ENCODE data around the gene KCNQ1.

Gene KCNQ1

GRCh38 chr11:2813141-2813908 is 368.5 kb downstream of the KCNQ1 start:
- DNase-seq, result no peak

DNA sequence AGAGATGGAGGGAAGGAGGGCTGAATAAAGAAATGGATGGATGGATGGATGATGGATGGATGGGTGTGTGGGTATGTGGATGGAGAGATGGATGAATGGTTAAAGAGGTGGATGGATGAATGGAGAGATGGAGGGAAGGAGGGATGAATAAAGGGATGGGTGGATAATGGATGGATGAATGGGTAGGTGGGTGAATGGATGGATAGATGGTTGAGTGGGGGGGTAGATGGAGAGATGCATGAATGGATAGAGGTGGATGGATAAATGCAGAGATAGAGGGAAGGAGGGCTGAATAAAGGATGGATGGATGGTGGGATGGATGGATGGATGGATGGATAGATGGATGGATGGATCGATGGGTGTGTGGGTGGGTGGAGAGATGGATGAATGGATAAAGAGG is 369.2 kb downstream of the KCNQ1 start:
- no peak for DNase-seq

DNA sequence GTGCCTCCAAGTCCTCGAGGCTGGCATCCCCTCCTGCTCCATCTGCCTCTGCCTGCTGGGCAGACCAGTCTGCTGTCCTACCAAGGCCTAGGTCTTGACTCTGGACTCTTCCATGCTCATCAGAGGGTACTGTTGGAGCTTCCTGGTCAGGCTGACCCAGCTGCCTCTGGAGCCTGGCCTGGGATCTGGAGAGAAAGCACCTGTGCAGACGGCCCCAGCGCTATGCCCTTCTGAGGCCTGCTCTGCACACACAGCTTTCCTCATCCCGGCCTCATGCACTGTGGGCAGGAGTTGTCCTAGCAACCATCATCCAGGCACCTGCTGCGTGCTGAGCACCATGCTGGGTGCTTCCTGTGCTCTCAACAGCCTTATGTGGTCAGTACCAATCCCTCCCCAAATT is 369.9 kb downstream of the KCNQ1 start:
- DNase-seq, result no peak

DNA sequence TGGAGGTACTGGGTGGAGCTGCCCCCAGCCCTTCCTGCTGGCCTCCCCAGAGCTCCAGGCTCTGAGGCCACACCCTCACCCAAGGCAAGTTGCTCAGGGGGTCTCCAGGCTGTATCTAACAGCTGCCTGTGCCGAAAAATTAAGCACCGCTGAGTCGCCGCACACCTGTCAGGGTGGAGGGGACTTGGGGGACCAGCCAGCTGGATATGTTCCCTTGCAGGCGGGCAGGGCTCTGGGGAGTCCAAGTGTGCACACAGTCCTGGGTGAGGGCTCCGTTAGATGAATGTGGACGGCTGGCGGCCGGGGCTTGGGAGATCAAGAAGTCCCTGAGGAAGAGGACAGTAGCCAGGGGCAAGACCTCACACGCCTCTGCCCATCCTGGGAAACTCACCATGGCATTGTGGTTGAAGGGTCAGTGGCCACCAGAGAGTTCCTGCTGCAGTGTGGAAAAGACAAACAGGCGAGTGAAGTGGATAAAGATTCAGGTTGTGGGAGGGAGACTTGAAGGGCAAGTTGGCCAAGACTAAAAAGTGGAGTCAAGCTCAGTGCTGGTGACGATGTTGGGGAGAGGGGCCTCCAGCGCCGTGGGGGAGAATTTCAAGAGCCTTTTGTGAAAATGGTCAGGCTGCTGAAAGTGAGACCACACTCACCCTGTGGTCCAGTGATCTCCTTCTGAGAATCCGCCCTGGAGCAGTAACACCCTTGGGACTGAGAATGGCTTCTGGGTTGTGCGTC is 371.1 kb downstream of the KCNQ1 start:
- no peak for DNase-seq

GRCh38 chr11:2816523-2816922 is 371.7 kb downstream of the KCNQ1 start:
- no peak for DNase-seq

DNA sequence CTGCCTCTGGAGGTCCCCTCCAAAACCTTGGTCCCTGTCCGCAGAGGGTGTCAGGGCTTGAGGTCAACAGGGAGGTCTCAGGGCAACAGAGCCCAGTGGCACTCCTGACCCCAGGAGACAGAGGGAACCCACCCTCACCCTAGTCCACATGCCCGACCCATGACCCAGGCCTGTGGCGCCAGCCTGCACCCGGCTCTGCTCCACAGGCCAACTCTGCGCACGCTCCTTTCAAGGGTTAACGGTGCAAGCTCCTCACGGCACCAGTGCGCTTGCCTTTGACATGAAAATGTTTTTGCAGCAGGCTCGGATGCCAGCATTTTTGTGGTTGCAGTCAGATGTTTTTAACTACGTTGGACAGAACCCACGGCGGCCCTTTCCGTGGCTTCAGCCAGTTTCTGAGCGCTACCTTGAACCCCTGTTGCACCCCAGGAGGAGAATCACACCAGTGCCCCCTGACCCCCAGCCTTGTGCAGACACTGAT is 372.2 kb downstream of the KCNQ1 start:
- DNase-seq, result no peak

DNA sequence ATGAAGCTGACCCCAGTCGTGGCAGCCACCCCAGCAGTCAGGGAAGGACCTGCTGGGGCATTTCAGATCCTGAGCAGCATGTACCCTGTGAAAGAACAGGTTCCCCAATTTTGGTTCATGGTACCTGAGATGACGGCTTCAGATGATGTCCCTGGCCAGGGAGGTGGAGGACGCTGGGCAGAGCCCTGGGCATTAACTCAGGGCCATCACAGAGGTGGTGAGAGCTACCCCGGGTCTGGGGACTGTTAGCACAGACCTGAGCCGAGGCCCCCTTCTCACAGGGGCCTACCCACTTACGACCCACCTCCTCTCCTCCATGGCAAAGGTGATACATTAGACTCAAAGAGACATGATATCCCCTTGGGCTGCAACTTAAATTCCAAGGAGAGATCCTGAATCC is 372.6 kb downstream of the KCNQ1 start:
- no peak for DNase-seq

- DNase-seq, result no peak
Measured at GRCh38 chr11:2818021-2818420, 373.2 kb downstream of the KCNQ1 start.

- DNase-seq, result no peak
Measured at GRCh38 chr11:2818503-2818902, 373.7 kb downstream of the KCNQ1 start.

GRCh38 chr11:2819316-2819715 is 374.5 kb downstream of the KCNQ1 start:
- no peak for DNase-seq

GRCh38 chr11:2820976-2821375 is 376.2 kb downstream of the KCNQ1 start:
- DNase-seq, result no peak

DNA sequence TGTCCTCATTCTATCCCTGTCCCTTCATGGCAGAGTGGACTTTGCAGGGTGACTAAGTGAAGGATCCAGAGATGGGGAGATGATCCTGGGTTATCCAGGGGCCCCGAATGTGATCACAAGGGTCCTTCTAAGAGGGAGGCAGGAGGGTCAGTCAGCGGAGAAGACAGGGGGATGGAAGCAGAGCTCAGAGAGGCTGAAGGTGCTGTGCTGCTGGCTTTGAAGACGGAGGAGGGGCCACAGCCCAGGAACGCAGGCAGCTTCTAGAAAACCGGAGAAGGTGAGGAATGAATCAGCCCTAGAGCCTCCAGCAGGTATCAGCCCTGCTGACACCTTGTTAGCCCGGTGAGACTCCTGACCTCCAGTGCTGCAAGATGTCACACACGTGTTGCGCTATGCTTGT is 377.1 kb downstream of the KCNQ1 start:
- DNase-seq, result no peak

DNA sequence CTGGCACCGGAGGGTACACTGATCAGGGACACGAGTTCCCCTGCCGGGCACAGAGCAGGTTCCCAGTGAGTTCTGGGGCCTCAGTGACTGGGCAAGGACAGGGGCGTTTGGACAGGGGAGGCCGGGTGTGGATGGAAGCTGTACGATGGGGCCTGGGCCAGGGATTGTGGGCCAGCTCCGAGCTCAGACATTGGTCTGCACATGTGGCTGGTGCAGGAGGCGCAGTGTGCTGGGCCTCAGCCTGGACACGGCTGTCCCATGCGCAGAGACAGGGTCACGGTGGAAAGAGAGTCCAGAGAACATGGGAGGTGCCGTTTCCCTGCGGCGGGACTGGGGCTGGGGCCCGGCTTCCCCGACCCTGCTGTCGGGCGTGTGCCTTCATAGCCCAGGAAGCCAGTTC is 380.0 kb downstream of the KCNQ1 start:
- DNase-seq, result no peak

- no peak for DNase-seq
Measured at GRCh38 chr11:2825261-2825888, 380.6 kb downstream of the KCNQ1 start.

- DNase-seq, result no peak
Measured at GRCh38 chr11:2825889-2826678, 381.3 kb downstream of the KCNQ1 start.

DNA sequence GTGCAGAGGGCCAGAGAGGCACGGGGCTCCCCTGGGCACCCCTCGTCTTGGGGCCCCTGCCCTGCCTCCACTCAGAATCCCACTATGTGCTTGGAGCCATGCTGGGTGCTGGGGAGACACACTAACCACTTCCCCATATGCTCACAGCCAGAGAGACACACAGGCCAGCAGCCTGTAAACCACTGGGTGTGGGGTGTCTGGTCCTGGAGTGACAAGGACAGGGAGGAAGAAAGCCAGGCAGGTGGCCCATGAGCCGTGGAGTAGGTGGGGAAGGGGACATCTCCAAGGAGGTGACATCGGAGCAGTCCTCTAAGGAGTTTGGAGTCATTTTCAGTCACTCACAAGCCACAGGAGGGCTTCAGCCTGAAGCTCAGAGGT is 381.9 kb downstream of the KCNQ1 start:
- DNase-seq, result no peak

GRCh38 chr11:2827256-2827655 is 382.4 kb downstream of the KCNQ1 start:
- no peak for DNase-seq

- DNase-seq, result no peak
Measured at GRCh38 chr11:2827792-2828191, 383.0 kb downstream of the KCNQ1 start.

DNA sequence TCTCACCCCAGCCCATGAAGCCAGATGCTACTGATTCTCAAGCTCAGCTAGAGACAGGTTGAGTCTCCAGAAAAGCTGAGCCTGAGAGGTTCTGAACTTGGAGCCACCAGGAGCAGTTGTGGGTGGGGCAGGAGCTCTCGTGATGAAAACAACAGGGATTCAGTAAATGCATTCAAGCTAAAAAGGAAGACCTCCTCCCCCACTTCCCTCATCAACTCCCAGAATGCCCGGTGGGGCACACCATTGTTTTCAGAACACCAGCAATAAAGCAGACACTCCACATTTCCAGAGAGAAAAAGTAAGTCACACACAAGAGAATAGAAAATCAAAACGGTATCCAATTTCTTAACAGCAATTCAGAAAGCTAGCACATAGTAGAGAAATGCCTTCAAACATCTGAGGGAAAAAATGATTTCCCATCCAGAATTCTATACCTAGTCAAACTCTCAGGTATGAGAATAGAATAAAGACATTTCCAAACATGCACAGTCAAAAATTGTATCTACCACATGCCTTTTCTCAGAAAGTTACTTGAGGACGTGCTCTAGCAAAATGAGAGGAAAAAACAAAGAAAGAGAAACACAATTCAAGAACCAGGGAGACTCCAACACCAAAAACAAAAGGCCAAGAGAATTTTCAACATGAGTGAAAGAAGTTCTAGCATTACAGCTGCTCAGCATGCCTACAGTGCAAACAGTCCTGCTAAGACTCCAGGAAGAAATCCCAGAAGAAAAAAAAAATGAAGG is 383.9 kb downstream of the KCNQ1 start:
- no peak for DNase-seq

DNA sequence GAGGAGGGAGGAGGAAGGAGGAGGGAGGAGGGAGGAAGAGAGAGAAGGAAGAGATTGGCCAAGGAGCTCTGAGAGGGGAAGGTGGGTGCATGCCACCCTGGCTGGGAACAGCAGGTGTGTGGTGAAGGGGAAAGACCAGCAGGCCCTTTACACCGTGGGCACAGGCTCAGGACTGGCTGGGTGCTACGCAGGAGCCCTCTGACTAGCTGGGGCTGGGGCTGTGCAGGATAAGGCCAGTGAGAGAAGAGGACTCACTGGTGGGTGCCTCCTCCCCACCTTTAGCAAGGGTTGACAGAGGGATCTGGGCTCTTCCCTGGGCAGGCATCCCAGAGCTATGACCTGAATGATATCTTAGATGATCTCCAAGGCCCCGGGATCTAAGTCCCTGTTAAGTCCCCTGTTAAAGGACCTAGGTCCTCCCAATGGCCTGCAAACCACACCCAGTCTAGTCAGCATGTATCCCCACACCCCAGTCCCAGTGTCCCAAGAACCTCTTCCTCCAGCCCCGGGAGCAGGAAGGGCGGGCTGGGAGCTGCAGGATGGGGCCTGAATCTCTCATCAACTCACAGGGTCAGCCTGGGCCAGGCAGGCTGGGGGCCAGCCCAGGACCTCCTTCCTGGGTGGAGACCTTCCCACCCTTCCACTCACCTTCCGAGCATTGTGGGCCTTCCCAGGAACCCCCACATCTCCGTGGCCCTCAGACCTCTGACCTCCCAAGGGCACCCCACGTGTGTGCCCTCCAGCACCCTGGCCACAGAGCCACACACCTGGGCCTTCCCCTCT is 385.4 kb downstream of the KCNQ1 start:
- DNase-seq, result no peak

DNA sequence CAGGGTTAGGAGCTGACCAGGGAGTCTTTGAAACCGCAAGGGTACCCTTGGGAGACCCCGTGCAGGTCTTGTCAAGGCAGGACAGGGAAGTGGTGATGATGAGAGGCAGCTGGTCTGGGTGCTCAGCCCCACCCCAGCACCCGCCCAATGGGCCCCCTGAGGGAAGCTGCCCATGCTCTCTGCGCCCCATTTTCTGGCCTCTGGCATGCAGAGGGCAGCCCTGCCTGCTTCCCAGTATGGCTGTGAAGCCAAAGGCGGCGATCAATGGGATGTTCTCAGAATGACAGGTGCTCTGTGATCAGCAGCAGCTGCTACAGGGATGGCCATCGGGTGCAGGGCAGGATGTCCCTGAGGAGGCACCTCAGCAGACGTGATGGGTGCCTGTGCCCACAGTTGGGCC is 386.1 kb downstream of the KCNQ1 start:
- no peak for DNase-seq
